ENCODE results near the gene KRT83. TPM values are rescaled to one million over a fixed set of nuclear protein-coding genes. Genes with fewer than 3 reads are reported as not detected.

KRT83 gene
- total RNA-seq, 1 donor: not detected

DNA sequence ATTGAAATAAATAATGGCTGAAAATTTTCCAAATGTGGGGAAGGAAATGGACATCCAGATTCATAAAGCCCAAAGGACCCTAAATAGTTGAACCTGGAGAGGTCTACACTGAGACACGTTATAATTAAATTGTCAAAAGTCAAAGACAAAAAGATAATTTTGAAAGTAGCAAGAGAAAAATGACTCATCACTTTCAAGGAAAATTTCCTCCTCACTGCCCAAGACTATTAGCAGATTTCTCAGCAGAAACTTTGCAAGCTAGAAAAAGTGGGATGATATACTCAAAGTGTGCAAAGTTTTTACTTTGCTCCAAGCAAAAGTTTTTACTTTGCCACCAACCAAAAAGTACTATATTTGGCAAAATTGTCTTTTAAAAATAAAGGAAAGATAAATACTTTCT is 15.9 kb upstream of the KRT83 start:
- no peaks in the 10 kb centered on the region for H3K79me2 ChIP-seq (ENCODE audit: insufficient read depth, low read length)
- no peak overlapping the region for H3K4me3 ChIP-seq (ENCODE audit: insufficient read depth, low read length)
- no peak overlapping the region for H3K27ac ChIP-seq (ENCODE audit: low read depth, low read length)
- DNase-seq (ENCODE audit: insufficient read length, low spot score, missing footprints): peak; percentile 23
- peaks cover 3% of the 10 kb centered on the region for H3K9me3 ChIP-seq (ENCODE audit: low read depth, low read length)
- H3K36me3 ChIP-seq (ENCODE audit: insufficient read depth, low read length): no peaks in the 10 kb centered on the region
- H4K20me1 ChIP-seq (ENCODE audit: insufficient read depth, low read length): no peaks in the 10 kb centered on the region
- no peak overlapping the region for H2AFZ ChIP-seq (ENCODE audit: low read length)
- TF ChIP-seq, protein P1, sequence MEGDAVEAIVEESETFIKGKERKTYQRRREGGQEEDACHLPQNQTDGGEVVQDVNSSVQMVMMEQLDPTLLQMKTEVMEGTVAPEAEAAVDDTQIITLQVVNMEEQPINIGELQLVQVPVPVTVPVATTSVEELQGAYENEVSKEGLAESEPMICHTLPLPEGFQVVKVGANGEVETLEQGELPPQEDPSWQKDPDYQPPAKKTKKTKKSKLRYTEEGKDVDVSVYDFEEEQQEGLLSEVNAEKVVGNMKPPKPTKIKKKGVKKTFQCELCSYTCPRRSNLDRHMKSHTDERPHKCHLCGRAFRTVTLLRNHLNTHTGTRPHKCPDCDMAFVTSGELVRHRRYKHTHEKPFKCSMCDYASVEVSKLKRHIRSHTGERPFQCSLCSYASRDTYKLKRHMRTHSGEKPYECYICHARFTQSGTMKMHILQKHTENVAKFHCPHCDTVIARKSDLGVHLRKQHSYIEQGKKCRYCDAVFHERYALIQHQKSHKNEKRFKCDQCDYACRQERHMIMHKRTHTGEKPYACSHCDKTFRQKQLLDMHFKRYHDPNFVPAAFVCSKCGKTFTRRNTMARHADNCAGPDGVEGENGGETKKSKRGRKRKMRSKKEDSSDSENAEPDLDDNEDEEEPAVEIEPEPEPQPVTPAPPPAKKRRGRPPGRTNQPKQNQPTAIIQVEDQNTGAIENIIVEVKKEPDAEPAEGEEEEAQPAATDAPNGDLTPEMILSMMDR (IDR thresholded peaks at IDR 0.05; ENCODE audit: extremely low read depth, low read depth, low read length): no peak
- no peaks in the 10 kb centered on the region for H3K4me1 ChIP-seq (ENCODE audit: insufficient read depth, low read length)
- peaks cover 32% of the 10 kb centered on the region for H3K27me3 ChIP-seq (ENCODE audit: insufficient read depth, low read length)
- H3K4me2 ChIP-seq (ENCODE audit: insufficient read depth, low read length): no peak overlapping the region

GRCh38 chr12:52336641-52337040 is 15.4 kb upstream of the KRT83 start:
- H3K36me3 ChIP-seq (ENCODE audit: insufficient read depth, low read length): no peaks in the 10 kb centered on the region
- H2AFZ ChIP-seq (ENCODE audit: low read length): no peak overlapping the region
- H3K4me3 ChIP-seq (ENCODE audit: insufficient read depth, low read length): no peak overlapping the region
- no peak overlapping the region for H3K4me2 ChIP-seq (ENCODE audit: insufficient read depth, low read length)
- no peak overlapping the region for H3K27ac ChIP-seq (ENCODE audit: low read depth, low read length)
- no peaks in the 10 kb centered on the region for H4K20me1 ChIP-seq (ENCODE audit: insufficient read depth, low read length)
- H3K27me3 ChIP-seq (ENCODE audit: insufficient read depth, low read length): peaks cover 27% of the 10 kb centered on the region
- H3K9me3 ChIP-seq (ENCODE audit: low read depth, low read length): peaks cover 3% of the 10 kb centered on the region
- TF ChIP-seq, protein P1 (IDR thresholded peaks at IDR 0.05; ENCODE audit: extremely low read depth, low read depth, low read length): no peak
- no peaks in the 10 kb centered on the region for H3K79me2 ChIP-seq (ENCODE audit: insufficient read depth, low read length)
- DNase-seq (ENCODE audit: insufficient read length, low spot score, missing footprints): no peak
- H3K4me1 ChIP-seq (ENCODE audit: insufficient read depth, low read length): no peaks in the 10 kb centered on the region

DNA sequence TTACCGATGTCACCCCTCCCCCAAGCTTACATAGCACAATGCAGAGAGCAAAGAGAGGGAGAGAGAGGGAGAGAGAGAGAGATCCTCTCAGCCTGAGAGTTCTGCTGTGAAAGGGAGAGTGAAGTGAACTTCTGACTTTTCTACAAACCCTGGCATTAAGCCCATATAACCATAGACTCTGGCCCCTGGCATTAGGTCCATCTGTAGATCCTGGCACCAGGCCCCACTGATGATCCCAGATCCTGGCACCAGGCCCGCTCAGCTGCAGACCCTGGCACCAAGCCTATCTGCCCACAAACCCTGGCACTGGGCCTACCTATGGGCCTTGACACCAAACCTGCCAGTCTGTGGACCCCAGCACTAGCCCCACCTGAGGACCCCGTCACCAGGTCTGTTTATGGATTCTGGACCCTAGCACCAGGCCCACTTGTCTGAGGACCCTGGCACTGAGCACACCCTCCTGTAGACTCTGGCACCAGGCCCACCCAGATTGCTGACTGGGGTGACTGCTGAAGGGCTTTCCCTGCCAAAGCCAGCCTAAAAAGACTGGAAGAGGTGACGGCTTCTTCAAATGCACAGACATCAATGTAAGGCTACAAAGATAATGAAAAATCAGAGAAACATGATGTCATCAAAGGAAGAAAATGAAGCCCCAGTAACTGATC is 14.5 kb upstream of the KRT83 start:
- H3K4me3 ChIP-seq (ENCODE audit: insufficient read depth, low read length): no peak overlapping the region
- H3K4me2 ChIP-seq (ENCODE audit: insufficient read depth, low read length): no peak overlapping the region
- TF ChIP-seq, protein P1 (IDR thresholded peaks at IDR 0.05; ENCODE audit: extremely low read depth, low read depth, low read length): no peak
- no peak overlapping the region for H2AFZ ChIP-seq (ENCODE audit: low read length)
- no peaks in the 10 kb centered on the region for H3K4me1 ChIP-seq (ENCODE audit: insufficient read depth, low read length)
- H4K20me1 ChIP-seq (ENCODE audit: insufficient read depth, low read length): no peaks in the 10 kb centered on the region
- no peaks in the 10 kb centered on the region for H3K36me3 ChIP-seq (ENCODE audit: insufficient read depth, low read length)
- H3K9me3 ChIP-seq (ENCODE audit: low read depth, low read length): peaks cover 3% of the 10 kb centered on the region
- no peak overlapping the region for H3K27ac ChIP-seq (ENCODE audit: low read depth, low read length)
- H3K79me2 ChIP-seq (ENCODE audit: insufficient read depth, low read length): no peaks in the 10 kb centered on the region
- DNase-seq (ENCODE audit: insufficient read length, low spot score, missing footprints): no peak
- peaks cover 20% of the 10 kb centered on the region for H3K27me3 ChIP-seq (ENCODE audit: insufficient read depth, low read length)

GRCh38 chr12:52334185-52334584 is 13.0 kb upstream of the KRT83 start:
- no peaks in the 10 kb centered on the region for H3K79me2 ChIP-seq (ENCODE audit: insufficient read depth, low read length)
- TF ChIP-seq, protein P1 (IDR thresholded peaks at IDR 0.05; ENCODE audit: extremely low read depth, low read depth, low read length): no peak

More at GRCh38 chr12:52334185-52334584, 13.0 kb upstream of the KRT83 start:
- Histone ChIP-seq H3K4me1 (ENCODE audit: insufficient read depth, low read length) (no peaks in the 10 kb centered on the region), H3K27me3 (ENCODE audit: insufficient read depth, low read length) (peaks cover 15% of the 10 kb centered on the region), H3K9me3 (ENCODE audit: low read depth, low read length) (peaks cover 3% of the 10 kb centered on the region), H2AFZ (ENCODE audit: low read length) (no peak overlapping the region), H3K27ac (ENCODE audit: low read depth, low read length) (no peak overlapping the region), H3K4me3 (ENCODE audit: insufficient read depth, low read length) (no peak overlapping the region), H3K36me3 (ENCODE audit: insufficient read depth, low read length) (no peaks in the 10 kb centered on the region), H4K20me1 (ENCODE audit: insufficient read depth, low read length) (no peaks in the 10 kb centered on the region), H3K4me2 (ENCODE audit: insufficient read depth, low read length) (no peak overlapping the region)
- DNase-seq (ENCODE audit: insufficient read length, low spot score, missing footprints): no peak
